B cell (primary cell): ENCODE data around the gene GPHA2. TPM values are rescaled to one million over a fixed set of nuclear protein-coding genes. Genes with fewer than 3 reads are reported as not detected.
"Not testable (repeated sequence)": the region's sequence is repeated elsewhere in the genome, so short reads cannot be mapped to it uniquely, and the experiment has no call there.

Experiments used
- ATAC-seq: fragments of 200-7000 bp; cut with Tn5 transposase; one replicate; pipeline ENCODE4 v1.10.0; 2021; ENCODE audit warnings: low read depth, mild to moderate bottlenecking, moderate number of reproducible peaks, moderate library complexity
- CTCF ChIA-PET: fragments of 350-600 bp; sonication (Branson Sonifier 250); formaldehyde crosslinking; loops from one replicate; lab custom pipeline; 2021; ENCODE audit warnings: antibody characterized with exemption, inconsistent platforms; lab: Charles Lee
- POLR2A ChIA-PET: fragments of 350-600 bp; sonication (Branson Sonifier 250); formaldehyde crosslinking; loops from one replicate; lab custom pipeline; 2021; ENCODE audit warnings: antibody characterized with exemption; lab: Charles Lee
- DNase-seq: peaks from one replicate; pipeline ENCODE4 v3.0.0; 2013
- H2AFZ ChIP-seq: 2 replicates; pipeline ENCODE4 v1.6.1; 2012; ENCODE audit warnings: mild to moderate bottlenecking, low read depth, low read length; ENCODE audit not compliant: insufficient read depth, poor library complexity, severe bottlenecking
- H3K27ac ChIP-seq, 2 donors: 1 replicate in 1 of 2; 2 replicates in 1 of 2; pipeline ENCODE4 v1.5.1; 2012 to 2013; ENCODE audit warnings: low read length in 2 of 2, mild to moderate bottlenecking in 2 of 2, moderate library complexity in 1 of 2
- H3K27me3 ChIP-seq, 4 experiments: fragments of 200-600 bp in 1 of 4; sonication (generic) in 1 of 4; replicated peaks in 1 of 4; 1 replicate in 2 of 4; 2 replicates in 2 of 4; pipeline versions ENCODE4 v1.6.1 to v1.7.0; 2013 to 2016; ENCODE audit warnings: low read length in 3 of 4, mild to moderate bottlenecking in 2 of 4, mixed read lengths in 1 of 4, moderate library complexity in 1 of 4; ENCODE audit not compliant: insufficient read depth in 4 of 4, control insufficient read depth in 3 of 4; ENCODE audit errors: control extremely low read depth in 1 of 4
- H3K36me3 ChIP-seq, 2 experiments: replicated peaks in 1 of 2; 1 replicate in 1 of 2; 2 replicates in 1 of 2; pipeline versions ENCODE4 v1.6.1 to v1.7.1; 2013; ENCODE audit warnings: low read length in 1 of 2; ENCODE audit not compliant: insufficient read depth in 2 of 2, control insufficient read depth in 1 of 2; ENCODE audit errors: control extremely low read depth in 1 of 2, extremely low read depth in 1 of 2
- H3K4me1 ChIP-seq, 2 donors: fragments of 200-600 bp in 1 of 2; sonication (generic) in 1 of 2; 1 replicate in 1 of 2; 2 replicates in 1 of 2; pipeline versions ENCODE4 v1.5.1 to v1.6.1; 2013 to 2017; ENCODE audit warnings: low read length in 2 of 2; ENCODE audit not compliant: control insufficient read depth in 2 of 2, insufficient read depth in 2 of 2
- H3K4me2 ChIP-seq: replicated peaks from 2 replicates; pipeline ENCODE3; 2012; ENCODE audit warnings: mild to moderate bottlenecking, low read depth, low read length; ENCODE audit not compliant: poor library complexity, severe bottlenecking
- H3K4me3 ChIP-seq, 5 experiments: fragments of 200-600 bp in 1 of 5; sonication (generic) in 1 of 5; 1 replicate in 3 of 5; 2 replicates in 2 of 5; pipeline versions ENCODE4 v1.5.1 to v1.7.0; 2011 to 2016; ENCODE audit warnings: low read length in 4 of 5, mild to moderate bottlenecking in 4 of 5, low read depth in 2 of 5, control low read depth in 1 of 5, moderate library complexity in 1 of 5; ENCODE audit not compliant: insufficient read depth in 1 of 5; ENCODE audit errors: control extremely low read depth in 1 of 5, extremely low read depth in 1 of 5
- H3K79me2 ChIP-seq: fragments of 200-600 bp; sonication (generic); one replicate; pipeline ENCODE4 v1.6.0; 2016; ENCODE audit warnings: low read length; ENCODE audit not compliant: control insufficient read depth, insufficient read depth
- H3K9ac ChIP-seq: fragments of 200-600 bp; sonication (generic); 2 replicates; pipeline ENCODE4 v1.6.1; 2017; ENCODE audit warnings: mild to moderate bottlenecking, low read length, moderate library complexity
- H3K9me3 ChIP-seq, 3 donors: one replicate each; pipeline versions ENCODE4 v1.6.1 to v1.7.1; 2013; ENCODE audit warnings: low read length in 2 of 3; ENCODE audit not compliant: control insufficient read depth in 2 of 3, insufficient read depth in 1 of 3; ENCODE audit errors: control extremely low read depth in 1 of 3
- H4K20me1 ChIP-seq: 2 replicates; pipeline ENCODE4 v1.6.0; 2012; ENCODE audit warnings: mild to moderate bottlenecking, low read length; ENCODE audit not compliant: insufficient read depth, control insufficient read depth, poor library complexity, severe bottlenecking
- H3K27ac Mint-ChIP-seq: one replicate; pipeline ENCODE4 v1.8.0; 2021; ENCODE audit warnings: mixed read lengths
- H3K27me3 Mint-ChIP-seq: one replicate; pipeline ENCODE4 v1.8.0; 2021; ENCODE audit warnings: mixed read lengths
- H3K4me1 Mint-ChIP-seq: one replicate; pipeline ENCODE4 v1.8.0; 2021; ENCODE audit warnings: mixed read lengths
- H3K4me3 Mint-ChIP-seq: one replicate; pipeline ENCODE4 v1.8.0; 2021; ENCODE audit warnings: mixed read lengths
- H3K9me3 Mint-ChIP-seq: one replicate; pipeline ENCODE4 v1.8.0; 2022; ENCODE audit warnings: mixed read lengths; ENCODE audit not compliant: insufficient read depth
- CTCF ChIP-seq: fragments of 200-600 bp; IDR thresholded peaks from one replicate; pipeline ENCODE4 v1.8.0; 2022; ENCODE audit warnings: antibody characterized with exemption, mild to moderate bottlenecking
- EZH2 ChIP-seq: IDR thresholded peaks from 2 replicates; pipeline ENCODE4 v1.6.1; 2012; ENCODE audit warnings: borderline replicate concordance, low read depth, mild to moderate bottlenecking, moderate library complexity, low read length; ENCODE audit not compliant: insufficient read depth, poor library complexity, severe bottlenecking
- WGBS: methylation state at CpG from one replicate; pipeline ENCODE4 v1.1.5; 2013; ENCODE audit warnings: missing lambda C conversion rate; ENCODE audit not compliant: insufficient coverage; 5-methylcytosine and 5-hydroxymethylcytosine counted together
- intact Hi-C: fragments of 100-400 bp; cut with micrococcal nuclease; formaldehyde crosslinking; loops from one replicate; pipeline ENCODE4 v1.10.0; 2022
- polyA minus RNA-seq: library from RNA; depleted of rRNA, polyadenylated mRNA; stranded (reverse); fragments of >200 nt; gene quantifications from 2 replicates; pipeline ENCODE4 v1.2.3, GENCODE V29; 2012
- polyA plus RNA-seq: library from polyadenylated mRNA; depleted of rRNA; stranded (reverse); fragments of >200 nt; gene quantifications from 2 replicates; pipeline ENCODE4 v1.2.3, GENCODE V29; 2012
- total RNA-seq, 2 donors: library from RNA; stranded (reverse); fragments of 120-200 nt in 1 of 2; gene quantifications; 1 replicate in 1 of 2; 2 replicates in 1 of 2; pipeline versions ENCODE4 v1.2.3 to v1.2.4, GENCODE V29; 2013 to 2022

GPHA2 gene
- total RNA-seq: 0.39 TPM in 1 of 2 replicates, not detected in the other
- total RNA-seq (2013): 0.26 TPM
- polyA plus RNA-seq: 1.2 and 2.8 TPM in 2 replicates
- not detected in 2 replicates for polyA minus RNA-seq

- H3K79me2 ChIP-seq: no peaks in the 10 kb centered on the region
- no peaks in the 10 kb centered on the region for H4K20me1 ChIP-seq
- WGBS: 88% methylated on average over 13 of the region's 14 CpGs
- H3K4me3 ChIP-seq: no peak within 1 kb of the TSS
- H3K9ac ChIP-seq: no peak within 1 kb of the TSS
- Mint-ChIP-seq H3K27me3 (no peaks in the 10 kb centered on the region), H3K4me3 (no peak within 1 kb of the TSS), H3K27ac (no peak within 1 kb of the TSS), H3K4me1 (no peaks in the 10 kb centered on the region), H3K9me3 (no peaks in the 10 kb centered on the region)
- no peak within 1 kb of the TSS for H3K27ac ChIP-seq
- TF ChIP-seq EZH2: no peak
- TF ChIP-seq CTCF: no peak
- DNase-seq: no peak
- no peaks in the 10 kb centered on the region for H3K4me1 ChIP-seq
- H3K4me2 ChIP-seq: no peak within 1 kb of the TSS
- H3K9me3 ChIP-seq: no peaks in the 10 kb centered on the region
- H2AFZ ChIP-seq: no peak within 1 kb of the TSS
- ChIA-PET CTCF (no interaction called here), POLR2A (interaction anchor here (0.6 kb wide), 1 partner anchor 62 kb away, joined by 6 read pairs; no protein-coding TSS in a partner anchor)
- H3K27me3 ChIP-seq: no peaks in the 10 kb centered on the region
- ATAC-seq: no peak
- intact Hi-C loops: no loop called here
- peaks cover 0 to 28% of the 10 kb centered on the region in 2 experiments for H3K36me3 ChIP-seq
Observed at GRCh38 chr11:64935359-64936081, at the start of gene GPHA2. Gene GPHA2 (minus strand): TSS chr11:64935893. CDS start chr11:64935460, 433 bp downstream.

- no CpG with 5 or more reads among the region's 5 CpGs for WGBS
- POLR2A ChIA-PET, intact Hi-C loops: not testable (repeated sequence)
Observed at GRCh38 chr11:64983339-64983738, 47.6 kb upstream of the GPHA2 start.

More at GRCh38 chr11:64983339-64983738, 47.6 kb upstream of the GPHA2 start:
- H3K4me1 Mint-ChIP-seq: peaks cover 24% of the 10 kb centered on the region
- H3K36me3 ChIP-seq, H3K4me3 ChIP-seq, H3K79me2 ChIP-seq, H3K9ac ChIP-seq, H3K4me2 ChIP-seq, DNase-seq, H3K27ac ChIP-seq, H2AFZ ChIP-seq, ATAC-seq, CTCF ChIA-PET, H3K27me3 ChIP-seq, H3K4me3 Mint-ChIP-seq, H3K27me3 Mint-ChIP-seq, H4K20me1 ChIP-seq, H3K27ac Mint-ChIP-seq, H3K9me3 Mint-ChIP-seq, H3K9me3 ChIP-seq: not testable (repeated sequence)
- H3K4me1 ChIP-seq: peaks cover 22 to 32% of the 10 kb centered on the region in 2 donors
